K562 (cell line): Measurements from ENCODE around the gene ACBD4.

Experiments used
- ARID4B ChIP-seq: sonication (generic); formaldehyde crosslinking; IDR thresholded peaks from 2 replicates; pipeline ENCODE4 v1.8.0; 2022; ENCODE audit warnings: mild to moderate bottlenecking, missing genetic modification reagents
- ELK3 ChIP-seq: fragments of 450-650 bp; formaldehyde crosslinking; IDR thresholded peaks from 2 replicates; pipeline ENCODE4 v1.4.0; 2020; ENCODE audit warnings: mild to moderate bottlenecking
- NR1H2 ChIP-seq: sonication (generic); formaldehyde crosslinking; IDR thresholded peaks from 2 replicates; pipeline ENCODE4 v1.4.0; 2020; ENCODE audit warnings: mild to moderate bottlenecking, missing genetic modification reagents

- TF ChIP-seq ELK3 (CRISPR knock-in tag) (no peak), ARID4B (no peak), NR1H2 (CRISPR knock-in tag) (no peak)
Measured at GRCh38 chr17:45156242-45156641, 20.8 kb downstream of the ACBD4 start.
